ENCODE measurements around the gene TNFRSF4. TPM values are rescaled to one million over a fixed set of nuclear protein-coding genes. Genes with fewer than 3 reads are reported as not detected.

The TNFRSF4 gene
- total RNA-seq, 2 experiments from 2014 or later = 27.6 to 28.6 TPM

- Histone ChIP-seq H3K27ac (ENCODE audit: low read depth in 1 of 2, low read length in 2 of 2) (no peak overlapping the region), H3K27me3 (ENCODE audit: control insufficient read depth in 1 of 2, insufficient read depth in 2 of 2, low read length in 2 of 2) (no peaks in the 10 kb centered on the region), H3K4me3 (ENCODE audit: low read length) (no peak overlapping the region), H3K36me3 (ENCODE audit: insufficient read depth, low read length) (peaks cover 86% of the 10 kb centered on the region), H3K4me1 (ENCODE audit: insufficient read depth, low read length) (peaks cover 43% of the 10 kb centered on the region), H3K9me3 (ENCODE audit: control insufficient read depth in 1 of 2, insufficient read depth in 1 of 2, low read length in 2 of 2) (no peaks in the 10 kb centered on the region)
- intact Hi-C loops (cut with DNase I, micrococcal nuclease) = no loop called here
- TF ChIP-seq CTCF (IDR thresholded peaks at IDR 0.05) = no peak
- H3K27ac Mint-ChIP-seq = no peak overlapping the region
- H3K36me3 Mint-ChIP-seq (ENCODE audit: low read depth) = peaks cover 74% of the 10 kb centered on the region
- ATAC-seq (ENCODE audit: poor library complexity) = no peak
- ChIA-PET CTCF (no interaction called here), POLR2A (no interaction called here)
- no peaks in the 10 kb centered on the region for H3K27me3 Mint-ChIP-seq
- H3K4me1 Mint-ChIP-seq (ENCODE audit: low read depth) = peaks cover 13% of the 10 kb centered on the region
- H3K9me3 Mint-ChIP-seq = no peaks in the 10 kb centered on the region
- H3K4me3 Mint-ChIP-seq = peak overlapping the region; percentile 54
- DNase-seq = no peak
Measured at GRCh38 chr1:1223321-1223720, 9.4 kb upstream of the TNFRSF4 start.

GRCh38 chr1:1222575-1223225, 8.7 kb upstream of the TNFRSF4 start:
- no peaks in the 10 kb centered on the region for H3K9me3 ChIP-seq (ENCODE audit: control insufficient read depth in 1 of 2, insufficient read depth in 1 of 2, low read length in 2 of 2)
- H3K36me3 ChIP-seq (ENCODE audit: insufficient read depth, low read length) = peaks cover 86% of the 10 kb centered on the region
- no peaks in the 10 kb centered on the region for H3K27me3 ChIP-seq (ENCODE audit: control insufficient read depth in 1 of 2, insufficient read depth in 2 of 2, low read length in 2 of 2)
- Mint-ChIP-seq H3K4me1 (ENCODE audit: low read depth) (peaks cover 13% of the 10 kb centered on the region), H3K4me3 (no peak overlapping the region), H3K27ac (no peak overlapping the region), H3K36me3 (ENCODE audit: low read depth) (peaks cover 78% of the 10 kb centered on the region), H3K9me3 (no peaks in the 10 kb centered on the region), H3K27me3 (no peaks in the 10 kb centered on the region)
- DNase-seq (no peak), ATAC-seq (ENCODE audit: poor library complexity) (no peak)
- peaks cover 43% of the 10 kb centered on the region for H3K4me1 ChIP-seq (ENCODE audit: insufficient read depth, low read length)
- H3K27ac ChIP-seq (ENCODE audit: low read depth in 1 of 2, low read length in 2 of 2) = no peak overlapping the region
- ChIA-PET CTCF (no interaction called here), POLR2A (no interaction called here)
- H3K4me3 ChIP-seq (ENCODE audit: low read length) = no peak overlapping the region
- TF ChIP-seq CTCF (IDR thresholded peaks at IDR 0.05) = no peak
- intact Hi-C loops (cut with DNase I, micrococcal nuclease) = no loop called here

- POLR2A ChIA-PET = no interaction called here
- Mint-ChIP-seq H3K36me3 (ENCODE audit: low read depth) (peaks cover 79% of the 10 kb centered on the region), H3K4me1 (ENCODE audit: low read depth) (peaks cover 13% of the 10 kb centered on the region), H3K4me3 (no peak overlapping the region), H3K27me3 (no peaks in the 10 kb centered on the region), H3K9me3 (no peaks in the 10 kb centered on the region), H3K27ac (no peak overlapping the region)
- H3K4me1 ChIP-seq (ENCODE audit: insufficient read depth, low read length) = peaks cover 45% of the 10 kb centered on the region
- H3K27me3 ChIP-seq (ENCODE audit: control insufficient read depth in 1 of 2, insufficient read depth in 2 of 2, low read length in 2 of 2) = no peaks in the 10 kb centered on the region
- ATAC-seq (ENCODE audit: poor library complexity) (no peak), DNase-seq (no peak)
- H3K9me3 ChIP-seq (ENCODE audit: control insufficient read depth in 1 of 2, insufficient read depth in 1 of 2, low read length in 2 of 2) = peaks cover 0 to 3% of the 10 kb centered on the region in 2 experiments
- peaks cover 86% of the 10 kb centered on the region for H3K36me3 ChIP-seq (ENCODE audit: insufficient read depth, low read length)
- no peak overlapping the region for H3K4me3 ChIP-seq (ENCODE audit: low read length)
- no peak overlapping the region for H3K27ac ChIP-seq (ENCODE audit: low read depth in 1 of 2, low read length in 2 of 2)
- CTCF ChIA-PET = no interaction called here
- TF ChIP-seq CTCF (IDR thresholded peaks at IDR 0.05) = no peak
- intact Hi-C loops (cut with DNase I, micrococcal nuclease) = no loop called here
Measured at GRCh38 chr1:1221887-1222574, 8.1 kb upstream of the TNFRSF4 start.

Measured in CD4-positive, alpha-beta T cell (primary cell).